ENCODE measurements around the gene RASL12.
"Not testable (repeated sequence)": the region's sequence is repeated elsewhere in the genome, so short reads cannot be mapped to it uniquely, and the experiment has no call there.

GRCh38 chr15:65099801-65100200 is 32.0 kb upstream of the RASL12 start:
- not testable (repeated sequence) for TF ChIP-seq REST (IDR thresholded peaks at IDR 0.05; ENCODE audit: insufficient replicate concordance, low read depth); CTCF (IDR thresholded peaks at IDR 0.05; ENCODE audit: insufficient read depth, low read length); GABPA (IDR thresholded peaks at IDR 0.05; ENCODE audit: low read depth)
